Stimulated activated CD8-positive, alpha-beta memory T cell treated with anti-CD3 and anti-CD28 coated beads, Interleukin-15, amount 100 ng/mL, for 24 hours (primary cell): ENCODE measurements around the gene BCO2.
A peak's percentile ranks its signal among the peaks of the same experiment; 100 is the strongest.

Experiments used
- DNase-seq: peaks from one replicate; pipeline ENCODE4 v3.0.0-alpha.2; 2020; ENCODE audit warnings: low read depth

The BCO2 gene

GRCh38 chr11:112215621-112216020, 40.3 kb downstream of the BCO2 start:
- no peak for DNase-seq

- DNase-seq, result no peak
Measured at GRCh38 chr11:112216561-112217105, 41.3 kb downstream of the BCO2 start.

GRCh38 chr11:112219476-112220232, 44.3 kb downstream of the BCO2 start:
- DNase-seq, result no peak

- DNase-seq, result no peak
Measured at GRCh38 chr11:112221274-112221835, 46.0 kb downstream of the BCO2 start.

GRCh38 chr11:112222303-112222702, 47.0 kb downstream of the BCO2 start:
- DNase-seq, result no peak

GRCh38 chr11:112223121-112223520, 47.8 kb downstream of the BCO2 start:
- DNase-seq, result no peak

- no peak for DNase-seq
Measured at GRCh38 chr11:112223754-112224532, 48.6 kb downstream of the BCO2 start.

- DNase-seq, result no peak
Measured at GRCh38 chr11:112225753-112226061, 50.4 kb downstream of the BCO2 start.

- DNase-seq, result peak; percentile 63
Measured at GRCh38 chr11:112226062-112226830, 50.9 kb downstream of the BCO2 start, which contains the start of gene PTS. PTS (plus strand) TSS chr11:112226428; CDS start chr11:112226444, 16 bp downstream.

- DNase-seq, result no peak
Measured at GRCh38 chr11:112226831-112227401, 51.6 kb downstream of the BCO2 start.

- no peak for DNase-seq
Measured at GRCh38 chr11:112227471-112227870, 52.2 kb downstream of the BCO2 start.

- no peak for DNase-seq
Measured at GRCh38 chr11:112228706-112229105, 53.4 kb downstream of the BCO2 start.

- no peak for DNase-seq
Measured at GRCh38 chr11:112229159-112229558, 53.8 kb downstream of the BCO2 start.

- no peak for DNase-seq
Measured at GRCh38 chr11:112229746-112230433, 54.6 kb downstream of the BCO2 start.

GRCh38 chr11:112231952-112232351, 56.6 kb downstream of the BCO2 start:
- DNase-seq, result no peak

- DNase-seq, result no peak
Measured at GRCh38 chr11:112235750-112236390, 60.6 kb downstream of the BCO2 start.

GRCh38 chr11:112237451-112237850, 62.1 kb downstream of the BCO2 start:
- no peak for DNase-seq

- DNase-seq, result no peak
Measured at GRCh38 chr11:112238041-112238440, 62.7 kb downstream of the BCO2 start.

GRCh38 chr11:112241486-112241885, 66.2 kb downstream of the BCO2 start:
- no peak for DNase-seq

GRCh38 chr11:112247201-112247600, 71.9 kb downstream of the BCO2 start:
- no peak for DNase-seq

GRCh38 chr11:112248201-112248600, 72.9 kb downstream of the BCO2 start:
- DNase-seq, result no peak
